Frontal cortex (tissue), 4 donors: ENCODE data around the gene GOLGA6L10. TPM values are rescaled to one million over a fixed set of nuclear protein-coding genes. Genes with fewer than 3 reads are reported as not detected.
"Not testable (repeated sequence)": the region's sequence is repeated elsewhere in the genome, so short reads cannot be mapped to it uniquely, and the experiment has no call there.

ENCODE experiments used
- DNase-seq, 2 donors: peaks; one replicate each; pipeline ENCODE4 v3.0.0; 2012; ENCODE audit warnings: low spot score in 2 of 2
- FAIRE-seq: peaks from 2 replicates; lab custom pipeline; 2012; peaks lifted over from hg19 to GRCh38; lab: Jason Lieb, UNC
- total RNA-seq: library from RNA; depleted of rRNA; stranded (reverse); fragments of >200 nt; gene quantifications from one replicate; pipeline ENCODE4 v1.2.3, GENCODE V29; 2014
- donor health status: control.
- donor health status: control.
- donor health status: control.

GOLGA6L10 gene
- total RNA-seq, 1 donor from 2014 or later, result 2.0 TPM

- FAIRE-seq, result no peak
- no peak for DNase-seq
Observed at GRCh38 chr15:82304778-82305090, 44.5 kb downstream of the GOLGA6L10 start.

DNA sequence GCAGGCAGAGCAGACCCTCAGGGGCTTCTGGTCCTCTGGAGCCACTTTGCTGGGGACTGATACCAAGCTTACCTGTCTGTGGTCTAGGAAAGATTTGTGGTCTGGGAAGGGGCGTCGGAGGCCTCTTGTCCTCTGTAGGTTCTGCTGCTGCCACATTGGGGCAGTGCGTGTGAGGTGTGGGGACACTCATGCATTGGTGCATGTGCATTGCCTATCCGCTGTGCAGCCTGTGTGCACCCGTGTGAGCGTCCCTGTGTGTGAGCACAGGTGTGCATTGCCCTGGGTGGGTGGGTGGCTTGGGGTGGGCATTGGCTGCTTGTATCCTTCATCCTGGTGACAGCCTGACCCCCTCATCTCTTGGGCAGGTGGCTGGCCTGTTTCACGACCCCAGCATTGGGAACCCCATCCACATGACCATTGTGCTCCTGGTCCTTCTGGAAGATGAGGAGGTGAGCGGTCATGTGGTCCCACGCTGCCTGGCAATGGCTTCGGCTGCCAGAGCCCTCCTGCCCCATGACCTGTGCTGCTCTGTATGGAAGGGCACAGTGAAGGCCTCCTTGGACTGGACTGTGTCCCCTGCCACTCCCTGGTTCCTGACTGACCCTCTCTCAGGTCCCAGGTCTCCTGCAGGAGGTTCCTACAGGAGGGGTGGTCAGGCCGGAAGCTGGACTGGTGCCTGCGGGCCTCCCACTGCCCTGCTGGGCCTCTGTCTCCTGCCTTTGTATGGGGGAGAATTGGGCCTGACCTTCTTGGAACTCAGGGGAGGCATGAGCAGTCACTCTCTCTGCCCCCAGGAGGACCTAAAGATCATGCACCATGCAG is 45.1 kb downstream of the GOLGA6L10 start:
- DNase-seq (no peak), FAIRE-seq (no peak)

- FAIRE-seq (no peak), DNase-seq (no peak)
Observed at GRCh38 chr15:82301296-82302016, 47.8 kb downstream of the GOLGA6L10 start.

DNA sequence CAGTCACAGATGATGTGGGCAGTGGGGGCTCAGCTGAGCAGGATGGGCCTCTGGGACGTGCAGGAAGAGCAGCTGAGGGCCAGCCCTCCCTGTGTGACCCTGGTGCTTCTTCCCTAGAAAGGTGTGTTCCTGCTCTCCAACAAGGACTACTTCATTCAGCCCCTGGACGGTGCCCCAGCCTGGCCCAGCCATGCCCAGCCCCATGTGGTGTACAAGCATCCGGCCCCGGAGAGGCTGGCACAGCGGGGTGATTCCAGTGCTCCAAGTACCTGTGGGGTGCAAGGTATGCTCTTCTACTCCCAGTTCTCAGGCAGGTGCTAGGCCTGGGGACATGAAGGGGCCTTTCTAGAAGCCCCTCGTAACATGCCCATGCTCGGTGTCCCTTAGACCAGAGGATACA is 48.4 kb downstream of the GOLGA6L10 start:
- FAIRE-seq, result no peak

GRCh38 chr15:82300326-82300725 is 48.9 kb downstream of the GOLGA6L10 start:
- DNase-seq, FAIRE-seq: not testable (repeated sequence)

More for the DNA sequence above, 48.4 kb downstream of the GOLGA6L10 start:
- DNase-seq, result no peak

GRCh38 chr15:82299511-82299914 is 49.8 kb downstream of the GOLGA6L10 start:
- DNase-seq, FAIRE-seq: not testable (repeated sequence)

- FAIRE-seq, result no peak
- DNase-seq, result peak in 1 of 2 donors; percentile 32
Observed at GRCh38 chr15:82298520-82298919, 50.8 kb downstream of the GOLGA6L10 start.

- FAIRE-seq, result no peak
- no peak for DNase-seq
Observed at GRCh38 chr15:82298032-82298431, 51.2 kb downstream of the GOLGA6L10 start.

GRCh38 chr15:82297546-82297945 is 51.7 kb downstream of the GOLGA6L10 start:
- DNase-seq (no peak), FAIRE-seq (no peak)

GRCh38 chr15:82294061-82294690 is 55.1 kb downstream of the GOLGA6L10 start:
- no peak for FAIRE-seq
- no peak for DNase-seq

- FAIRE-seq (no peak), DNase-seq (no peak)
Observed at GRCh38 chr15:82292271-82292670, 57.0 kb downstream of the GOLGA6L10 start.

Other genes starting within 250 kb of the GOLGA6L10 start
- 34.6 TPM for gene EFL1, start 86.7 kb downstream of the GOLGA6L10 start, total RNA-seq
- gene SAXO2, start 86.7 kb downstream of the GOLGA6L10 start, total RNA-seq, result 4.1 TPM
- 4.1 TPM for gene GOLGA6L9, start 80.3 kb upstream of the GOLGA6L10 start, total RNA-seq
- gene RPS17, start 191.0 kb upstream of the GOLGA6L10 start, total RNA-seq, result 1,382 TPM